SJSA1 (cell line): ENCODE measurements around the gene EFCAB11. TPM values are rescaled to one million over a fixed set of nuclear protein-coding genes. Genes with fewer than 3 reads are reported as not detected.
A peak's percentile ranks its signal among the peaks of the same experiment; 100 is the strongest.

Source experiments
- DNase-seq, 2 experiments: peaks; one replicate each; pipeline ENCODE4 v3.0.0-alpha.2; 2015 to 2020; ENCODE audit warnings: low spot score in 2 of 2, low read depth in 1 of 2
- H3K27ac ChIP-seq: fragments of 250-450 bp; sonication (Bioruptor Pico); 2 replicates; pipeline ENCODE4 v1.5.1; 2020; ENCODE audit warnings: mild to moderate bottlenecking, moderate library complexity
- H3K27me3 ChIP-seq: fragments of 250-450 bp; sonication (Bioruptor Pico); replicated peaks from 2 replicates; pipeline ENCODE4 v1.5.1; 2020; ENCODE audit warnings: mild to moderate bottlenecking, moderate library complexity
- H3K36me3 ChIP-seq: fragments of 250-450 bp; sonication (Bioruptor Pico); 2 replicates; pipeline ENCODE4 v1.5.1; 2020; ENCODE audit warnings: mild to moderate bottlenecking
- H3K4me1 ChIP-seq: fragments of 250-450 bp; sonication (Bioruptor Pico); replicated peaks from 2 replicates; pipeline ENCODE4 v1.6.1; 2021; ENCODE audit warnings: mild to moderate bottlenecking
- H3K4me3 ChIP-seq: fragments of 250-450 bp; sonication (Bioruptor Pico); 2 replicates; pipeline ENCODE4 v1.5.1; 2020; ENCODE audit warnings: mild to moderate bottlenecking
- H3K9me3 ChIP-seq: fragments of 250-450 bp; sonication (Bioruptor Pico); replicated peaks from 2 replicates; pipeline ENCODE4 v1.5.1; 2020; ENCODE audit warnings: mild to moderate bottlenecking
- total RNA-seq: library from RNA; depleted of rRNA; stranded (reverse); fragments of >200 nt; shearing (Covaris generic); gene quantifications from 2 replicates; pipeline ENCODE4 v1.2.3, GENCODE V29; 2014

The EFCAB11 gene
- total RNA-seq, 1 experiment from 2014 or later = 12.3 TPM

DNA sequence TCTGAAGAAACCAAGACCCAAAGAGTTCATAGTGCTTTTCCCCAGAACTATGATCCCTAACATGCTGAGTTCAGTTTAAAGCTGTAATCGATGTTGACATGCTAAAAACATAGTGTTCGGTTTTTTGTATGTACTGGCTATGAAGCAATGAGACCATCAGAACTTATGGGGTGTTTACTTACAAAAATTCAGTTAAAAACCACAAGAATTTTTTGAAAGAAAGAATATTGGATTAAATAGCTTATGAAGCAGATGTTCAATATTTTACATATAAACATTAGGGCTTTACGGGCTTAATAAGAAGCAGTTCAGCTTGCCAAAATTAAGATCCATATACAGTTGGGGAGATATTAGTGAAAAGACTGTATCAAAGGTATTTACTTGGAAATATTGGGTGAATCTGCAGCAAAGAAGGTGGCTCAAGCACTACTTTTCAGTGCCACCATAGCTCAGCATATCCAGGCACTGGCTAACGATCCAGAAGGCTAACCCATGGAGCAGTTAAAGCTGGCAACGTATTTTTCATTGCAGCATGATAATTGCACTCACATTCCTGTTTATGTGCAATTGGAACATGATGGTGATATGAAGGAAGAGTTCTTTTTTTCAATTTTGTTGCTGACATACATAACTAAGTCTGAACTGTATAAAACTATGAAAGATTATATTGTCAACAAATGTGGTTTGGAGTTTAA is 125.9 kb downstream of the EFCAB11 start:
- no peaks in the 10 kb centered on the region for H3K36me3 ChIP-seq
- no peak for DNase-seq
- H3K4me1 ChIP-seq = peaks cover 10% of the 10 kb centered on the region
- no peaks in the 10 kb centered on the region for H3K27me3 ChIP-seq
- H3K27ac ChIP-seq = no peak overlapping the region
- no peaks in the 10 kb centered on the region for H3K9me3 ChIP-seq
- H3K4me3 ChIP-seq = no peak overlapping the region

DNA sequence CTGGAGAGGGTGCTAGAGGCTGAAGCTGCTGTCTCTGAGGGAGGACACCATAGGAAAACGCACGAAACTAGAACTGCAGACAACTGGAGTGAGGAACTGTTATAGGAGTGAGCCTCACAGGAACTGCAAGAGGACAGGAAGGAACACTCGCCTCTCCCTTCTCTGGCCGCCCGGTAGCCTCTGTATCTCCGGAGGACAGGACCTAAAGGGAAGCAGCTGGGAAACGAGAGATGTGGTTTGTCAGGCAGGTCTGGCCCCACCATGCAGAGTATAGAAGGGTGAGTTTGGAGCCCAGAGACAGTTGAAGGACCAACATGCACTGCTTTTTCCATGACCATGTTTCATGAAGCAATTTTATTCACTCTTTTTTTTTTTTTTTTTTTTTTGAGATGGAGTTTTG is 127.3 kb downstream of the EFCAB11 start:
- Histone ChIP-seq H3K27ac (no peak overlapping the region), H3K4me3 (no peak overlapping the region), H3K9me3 (no peaks in the 10 kb centered on the region; the same call in 1 of the 2 replicates), H3K4me1 (peaks cover 10% of the 10 kb centered on the region), H3K27me3 (no peaks in the 10 kb centered on the region), H3K36me3 (no peaks in the 10 kb centered on the region)
- no peak for DNase-seq

DNA sequence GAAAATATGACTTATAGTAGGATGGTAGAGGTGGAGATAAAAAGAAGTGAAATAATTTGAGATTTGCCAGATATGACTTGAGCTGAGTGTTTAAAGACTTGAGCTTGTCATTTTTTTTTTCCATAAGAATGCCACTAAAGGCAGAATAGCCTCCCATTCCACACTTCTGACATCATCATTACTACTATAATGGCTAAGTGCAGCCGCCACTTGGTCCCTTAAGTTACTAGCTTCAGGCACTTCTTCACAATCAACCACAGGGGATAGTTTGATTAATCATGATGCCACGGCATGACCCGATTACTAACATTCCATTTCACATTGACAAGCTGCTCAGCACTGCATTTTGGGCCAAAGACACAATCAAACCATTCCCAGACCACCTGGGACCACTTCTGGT is 127.9 kb downstream of the EFCAB11 start:
- Histone ChIP-seq H3K27ac (no peak overlapping the region), H3K36me3 (no peaks in the 10 kb centered on the region), H3K27me3 (no peaks in the 10 kb centered on the region), H3K4me1 (peaks cover 10% of the 10 kb centered on the region), H3K9me3 (no peaks in the 10 kb centered on the region; the same call in 1 of the 2 replicates), H3K4me3 (no peak overlapping the region)
- DNase-seq = peak in 1 of 2 experiments; percentile 44

DNA sequence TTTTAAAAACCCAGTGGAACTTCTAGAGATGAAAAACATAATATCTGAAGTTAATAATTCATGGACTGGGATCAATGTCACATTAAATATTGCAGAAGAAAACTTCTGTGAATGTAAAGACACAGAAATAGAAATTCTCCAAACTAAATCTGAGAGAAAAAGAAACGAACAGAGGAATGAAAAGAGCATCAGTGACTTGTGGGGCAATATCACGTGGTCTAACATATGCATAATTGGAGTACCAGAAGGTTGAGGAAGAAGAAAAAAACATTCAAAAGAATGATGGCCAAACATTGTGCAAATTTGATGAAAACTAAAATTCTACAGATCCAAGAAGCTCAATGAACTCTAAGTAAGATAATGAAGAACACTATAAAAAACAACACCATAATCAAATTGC is 130.8 kb downstream of the EFCAB11 start:
- Histone ChIP-seq H3K27me3 (no peaks in the 10 kb centered on the region), H3K27ac (no peak overlapping the region), H3K36me3 (no peaks in the 10 kb centered on the region), H3K4me1 (peaks cover 13% of the 10 kb centered on the region), H3K9me3 (no peaks in the 10 kb centered on the region; the same call in 1 of the 2 replicates), H3K4me3 (no peak overlapping the region)
- DNase-seq = no peak

DNA sequence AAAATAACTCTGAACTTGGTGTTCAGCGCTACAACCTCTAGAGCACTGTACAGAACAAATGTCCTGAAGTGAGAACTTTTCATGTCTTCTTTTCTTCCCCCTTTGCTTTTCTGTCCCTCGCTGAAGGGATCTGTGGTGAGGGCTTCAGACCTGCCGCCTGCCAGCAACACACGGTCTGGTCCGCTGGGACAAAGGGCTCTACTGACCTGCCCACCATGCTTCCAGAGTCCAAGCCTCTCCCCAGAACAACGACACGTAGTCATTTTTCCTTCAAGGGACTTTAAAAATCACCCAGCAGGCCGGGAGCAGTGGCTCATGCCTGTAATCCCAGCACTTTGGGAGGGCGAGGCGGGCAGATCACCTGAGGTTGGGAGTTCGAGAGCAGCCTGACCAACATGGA is 140.4 kb downstream of the EFCAB11 start:
- Histone ChIP-seq H3K27ac (peak overlapping the region; percentile 98), H3K9me3 (no peaks in the 10 kb centered on the region), H3K36me3 (no peaks in the 10 kb centered on the region), H3K4me1 (peaks cover 36% of the 10 kb centered on the region), H3K27me3 (no peaks in the 10 kb centered on the region), H3K4me3 (peak overlapping the region; percentile 30)
- peak in 1 of 2 experiments; percentile 51 for DNase-seq

DNA sequence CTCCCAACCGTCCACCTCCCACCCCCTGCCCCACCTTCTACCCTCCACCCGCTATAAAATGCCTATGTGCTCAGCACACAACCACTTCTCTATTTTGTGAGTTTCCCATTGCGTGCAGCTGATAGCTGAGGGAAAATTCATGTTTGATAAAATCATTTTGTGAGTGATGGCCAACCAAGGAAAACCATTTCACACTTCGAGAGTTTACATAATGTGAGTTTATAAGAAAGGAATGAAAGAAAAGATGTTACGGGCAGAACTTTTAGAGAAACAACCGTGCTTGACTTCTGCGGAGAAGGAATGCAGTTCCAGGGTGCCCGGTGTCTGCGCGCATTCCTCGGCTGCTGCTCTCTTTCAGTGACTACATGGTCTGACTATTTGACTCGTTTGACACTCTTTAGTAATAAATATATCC is 140.9 kb downstream of the EFCAB11 start:
- no peaks in the 10 kb centered on the region for H3K9me3 ChIP-seq
- peaks cover 32% of the 10 kb centered on the region for H3K4me1 ChIP-seq
- peak; percentile 85 to 90 for DNase-seq
- H3K27ac ChIP-seq = peak overlapping the region; percentile 98
- no peaks in the 10 kb centered on the region for H3K27me3 ChIP-seq
- H3K4me3 ChIP-seq = peak overlapping the region; percentile 30
- H3K36me3 ChIP-seq = no peaks in the 10 kb centered on the region

DNA sequence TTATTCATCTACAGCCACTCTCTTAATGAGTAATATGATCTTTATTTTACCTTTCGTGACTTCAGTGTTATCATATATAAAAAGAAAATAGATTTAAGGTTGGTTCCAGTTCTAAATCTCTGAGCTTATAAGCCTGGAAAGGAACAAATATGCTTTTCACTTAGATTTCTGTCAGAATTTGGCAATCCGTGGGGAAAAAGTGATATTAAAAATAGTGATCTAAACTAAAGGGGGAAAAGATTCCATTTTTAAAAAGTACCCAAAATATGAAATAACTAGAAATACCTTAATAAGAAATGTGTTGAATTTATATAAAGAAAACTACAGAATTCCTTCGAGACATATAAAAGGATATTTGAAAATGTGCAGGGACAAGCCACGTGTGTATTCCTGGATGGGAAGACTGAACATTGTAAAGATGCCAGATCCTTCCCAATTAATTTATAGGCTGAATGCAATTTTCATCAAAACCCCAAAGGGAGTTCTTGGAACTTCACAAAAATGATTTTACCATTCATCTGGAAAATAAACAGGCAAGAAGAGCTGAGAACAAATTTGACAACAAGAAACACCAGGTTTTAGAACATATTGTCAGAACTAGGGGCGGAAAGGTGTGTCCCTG is 142.5 kb downstream of the EFCAB11 start:
- Histone ChIP-seq H3K4me3 (no peak overlapping the region), H3K9me3 (no peaks in the 10 kb centered on the region), H3K27ac (peak overlapping the region; percentile 98; the same call in 1 of the 2 replicates), H3K36me3 (no peaks in the 10 kb centered on the region), H3K4me1 (peaks cover 25% of the 10 kb centered on the region), H3K27me3 (no peaks in the 10 kb centered on the region)
- DNase-seq = no peak

DNA sequence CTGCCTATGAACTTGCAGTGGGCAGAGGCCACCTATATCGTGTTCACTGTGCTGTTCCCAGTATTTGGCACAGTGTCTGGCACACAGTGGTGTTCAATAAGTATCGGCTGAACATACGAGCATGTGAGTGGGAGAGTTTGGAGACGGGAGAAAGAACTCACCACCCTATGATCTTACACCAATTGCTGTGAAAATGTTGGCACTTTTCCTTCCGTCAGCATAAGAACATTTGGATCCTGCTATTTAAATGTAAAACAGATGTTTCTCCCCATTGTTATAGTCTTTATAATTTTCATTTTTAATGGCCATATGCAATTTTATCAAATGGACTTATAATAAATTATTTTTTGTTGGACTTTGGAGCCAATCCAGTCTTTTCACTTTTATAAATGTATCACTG is 144.4 kb downstream of the EFCAB11 start:
- DNase-seq = no peak
- no peak overlapping the region for H3K27ac ChIP-seq
- no peaks in the 10 kb centered on the region for H3K9me3 ChIP-seq
- H3K4me1 ChIP-seq = peaks cover 42% of the 10 kb centered on the region
- H3K4me3 ChIP-seq = no peak overlapping the region
- no peaks in the 10 kb centered on the region for H3K27me3 ChIP-seq
- no peaks in the 10 kb centered on the region for H3K36me3 ChIP-seq

DNA sequence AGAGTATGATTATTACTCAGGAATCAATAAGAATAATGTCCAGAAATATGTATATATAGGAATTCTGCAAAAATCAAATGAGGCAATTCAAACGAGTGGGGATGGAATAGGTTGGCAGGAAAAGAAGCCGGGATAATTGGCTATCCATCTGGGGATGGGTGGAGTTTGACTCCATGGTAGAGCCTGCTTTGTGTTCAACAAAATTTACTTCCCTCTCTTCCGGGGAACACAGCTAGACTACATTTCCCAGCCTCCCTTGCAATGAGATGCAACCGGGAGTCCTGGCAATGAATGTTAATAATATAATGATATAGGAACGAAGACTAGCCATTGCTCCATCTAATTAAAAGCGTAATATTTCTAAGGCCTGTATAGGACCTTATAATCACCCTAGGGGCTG is 146.6 kb downstream of the EFCAB11 start:
- no peak overlapping the region for H3K27ac ChIP-seq
- H3K4me3 ChIP-seq = no peak overlapping the region
- H3K36me3 ChIP-seq = no peaks in the 10 kb centered on the region
- H3K27me3 ChIP-seq = no peaks in the 10 kb centered on the region
- peaks cover 29% of the 10 kb centered on the region for H3K4me1 ChIP-seq
- DNase-seq = no peak
- no peaks in the 10 kb centered on the region for H3K9me3 ChIP-seq

DNA sequence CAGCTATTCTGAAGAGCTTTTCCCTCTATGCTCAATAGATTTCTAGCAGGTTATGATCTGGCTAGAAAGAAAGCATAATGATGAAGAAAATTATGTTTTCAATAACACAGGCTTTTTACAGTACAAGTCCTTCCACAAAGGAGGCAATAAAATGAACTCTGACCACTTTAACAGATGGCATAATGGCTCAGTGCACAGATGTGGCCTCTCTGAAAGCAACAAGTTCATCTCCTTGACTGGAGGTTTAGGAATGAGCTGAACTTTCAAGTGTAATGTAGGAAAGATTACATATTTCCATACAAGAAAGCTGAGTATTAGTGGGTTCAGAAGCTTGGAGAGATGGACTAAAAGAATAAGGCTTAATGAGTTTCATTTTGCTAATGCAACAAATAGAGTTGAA is 147.4 kb downstream of the EFCAB11 start:
- no peaks in the 10 kb centered on the region for H3K9me3 ChIP-seq
- no peak overlapping the region for H3K27ac ChIP-seq
- no peaks in the 10 kb centered on the region for H3K36me3 ChIP-seq
- H3K4me1 ChIP-seq = peaks cover 22% of the 10 kb centered on the region
- no peak for DNase-seq
- H3K4me3 ChIP-seq = no peak overlapping the region
- no peaks in the 10 kb centered on the region for H3K27me3 ChIP-seq

DNA sequence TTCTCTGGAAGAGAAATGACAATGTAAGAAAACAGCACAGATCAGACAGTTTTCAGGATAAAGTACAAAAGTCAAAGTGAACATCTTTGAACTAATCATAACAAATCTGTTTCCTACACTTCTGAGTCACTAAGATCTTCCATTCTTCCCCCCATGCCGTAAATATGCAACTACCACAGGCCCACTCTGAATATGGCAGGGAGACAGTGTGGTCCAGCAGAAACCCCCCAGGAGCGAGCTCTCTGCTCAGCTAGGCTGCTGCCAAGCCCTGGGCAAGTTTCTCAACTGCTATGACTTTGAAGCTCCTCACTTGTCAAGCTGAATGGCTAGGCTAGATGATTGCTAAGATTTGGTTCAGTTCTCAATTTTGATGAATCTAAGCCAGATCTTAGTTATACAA is 148.1 kb downstream of the EFCAB11 start:
- Histone ChIP-seq H3K36me3 (no peaks in the 10 kb centered on the region), H3K27ac (peak overlapping the region; percentile 36), H3K4me3 (no peak overlapping the region), H3K4me1 (peaks cover 22% of the 10 kb centered on the region), H3K9me3 (no peaks in the 10 kb centered on the region), H3K27me3 (no peaks in the 10 kb centered on the region)
- no peak for DNase-seq

DNA sequence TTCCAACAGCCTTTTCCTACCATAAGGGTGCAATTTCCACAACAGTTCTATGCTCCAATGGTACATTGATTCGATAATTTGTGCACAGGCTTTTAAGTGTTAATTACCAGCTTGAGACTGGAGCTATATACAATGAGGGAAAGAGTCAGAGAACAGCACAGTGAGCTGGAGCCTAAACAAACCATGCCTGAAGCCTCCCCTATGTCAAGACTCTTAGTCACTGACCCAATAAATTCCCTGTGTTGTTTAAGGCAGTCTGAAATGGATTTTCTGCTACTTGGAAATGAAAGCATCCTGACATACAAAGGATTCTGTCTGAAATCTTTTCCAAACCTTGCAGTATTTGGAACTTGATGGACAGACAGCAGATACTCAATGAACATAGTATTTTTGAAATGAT is 149.0 kb downstream of the EFCAB11 start:
- no peak for DNase-seq

DNA sequence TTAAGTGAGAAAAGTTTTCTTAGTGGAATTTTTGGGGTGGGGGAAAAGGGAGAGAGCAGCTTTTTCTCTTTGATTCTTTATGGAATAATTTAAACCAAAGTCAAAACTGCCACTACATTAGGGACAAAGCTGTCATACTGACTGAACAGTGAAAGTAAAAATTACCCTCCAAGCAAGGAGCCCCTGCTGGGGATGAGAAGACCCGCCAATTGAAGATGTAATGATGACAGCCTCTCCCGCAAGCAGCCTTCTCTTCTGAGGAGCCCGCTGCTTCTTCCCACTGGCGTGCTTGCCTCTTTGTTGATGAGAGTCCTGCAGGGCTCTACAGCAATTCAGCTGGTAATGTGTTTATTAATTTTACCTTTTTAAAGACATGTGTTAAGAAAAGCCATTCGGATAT is 151.0 kb downstream of the EFCAB11 start:
- Histone ChIP-seq H3K27me3 (no peaks in the 10 kb centered on the region), H3K9me3 (no peaks in the 10 kb centered on the region), H3K36me3 (no peaks in the 10 kb centered on the region), H3K4me1 (peaks cover 27% of the 10 kb centered on the region), H3K27ac (no peak overlapping the region), H3K4me3 (no peak overlapping the region)
- no peak for DNase-seq

More for the DNA sequence above, 149.0 kb downstream of the EFCAB11 start:
- Histone ChIP-seq H3K36me3 (no peaks in the 10 kb centered on the region), H3K27me3 (no peaks in the 10 kb centered on the region), H3K4me1 (peaks cover 22% of the 10 kb centered on the region), H3K9me3 (no peaks in the 10 kb centered on the region), H3K27ac (peak overlapping the region; percentile 36; the same call in 1 of the 2 replicates), H3K4me3 (no peak overlapping the region)

DNA sequence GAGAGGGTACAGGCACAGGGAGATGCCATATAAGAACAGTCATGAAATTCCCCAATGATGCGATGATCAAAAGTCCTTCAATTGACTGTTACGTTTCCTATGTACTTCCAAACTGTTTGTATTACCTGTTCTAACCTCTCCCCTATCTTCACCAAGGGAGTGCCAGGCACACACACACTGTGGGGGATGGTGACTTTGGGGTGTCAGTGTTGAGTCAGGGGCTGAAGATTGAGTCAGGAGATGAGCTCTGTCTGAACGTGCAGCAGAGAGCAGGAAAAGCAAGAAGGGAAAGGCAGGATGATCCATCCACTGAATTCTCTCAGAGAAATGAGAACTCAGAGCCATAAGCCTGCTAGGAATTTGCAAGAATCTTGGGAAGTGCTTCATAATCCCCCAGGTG is 153.4 kb downstream of the EFCAB11 start:
- no peaks in the 10 kb centered on the region for H3K9me3 ChIP-seq
- no peak for DNase-seq
- no peaks in the 10 kb centered on the region for H3K36me3 ChIP-seq
- peaks cover 18% of the 10 kb centered on the region for H3K4me1 ChIP-seq
- no peak overlapping the region for H3K27ac ChIP-seq
- H3K27me3 ChIP-seq = no peaks in the 10 kb centered on the region
- no peak overlapping the region for H3K4me3 ChIP-seq
